HG03378 (cell line): ENCODE data around the gene NME4.

Experiments
- ATAC-seq: cut with Tn5 transposase; IDR thresholded peaks from one replicate; pipeline ENCODE4 v1.9.1; 2021; ENCODE audit warnings: mild to moderate bottlenecking, moderate library complexity; ENCODE audit not compliant: unreplicated experiment

NME4 gene

GRCh38 chr16:425082-425718 is 28.2 kb downstream of the NME4 start, which contains the start of gene RAB11FIP3:
RAB11FIP3 (plus strand) TSS chr16:425649; CDS start chr16:426007, 358 bp downstream.
- ATAC-seq: peak; percentile 63

GRCh38 chr16:425740-426114 is 28.7 kb downstream of the NME4 start:
- ATAC-seq: peak; percentile 12

- ATAC-seq: no peak
These were observed 29.3 kb downstream of the NME4 start for GRCh38 chr16:426115-426905.

GRCh38 chr16:426906-427249 is 29.9 kb downstream of the NME4 start:
- no peak for ATAC-seq

- ATAC-seq: no peak
These were observed 30.3 kb downstream of the NME4 start for GRCh38 chr16:427250-427649.

GRCh38 chr16:430904-431303 is 33.9 kb downstream of the NME4 start:
- no peak for ATAC-seq

GRCh38 chr16:440627-441026 is 43.6 kb downstream of the NME4 start:
- ATAC-seq: no peak

GRCh38 chr16:441447-441846 is 44.4 kb downstream of the NME4 start:
- ATAC-seq: no peak

GRCh38 chr16:442976-443375 is 46.0 kb downstream of the NME4 start:
- no peak for ATAC-seq

- no peak for ATAC-seq
These were observed 47.0 kb downstream of the NME4 start for GRCh38 chr16:444027-444426.

- no peak for ATAC-seq
These were observed 48.6 kb downstream of the NME4 start for GRCh38 chr16:445566-445965.
